ENCODE data around the gene NLGN1.

NLGN1 gene

GRCh38 chr3:173954647-173955046 is 557.1 kb downstream of the NLGN1 start:
- Histone ChIP-seq H3K27me3 (replicated peaks; ENCODE audit: control insufficient read depth, insufficient read depth, low read length) (no peaks in the 10 kb centered on the region), H3K4me3 (replicated peaks; ENCODE audit: low read depth, low read length) (no peak overlapping the region), H3K36me3 (ENCODE audit: control insufficient read depth, insufficient read depth, low read length) (no peaks in the 10 kb centered on the region)
- no peak for DNase-seq (ENCODE audit: extremely low read depth, insufficient read length)
- TF ChIP-seq CTCF (IDR thresholded peaks at IDR 0.05; ENCODE audit: insufficient read depth, low read length, poor library complexity, severe bottlenecking) = no peak

- Histone ChIP-seq H3K36me3 (ENCODE audit: control insufficient read depth, insufficient read depth, low read length) (no peaks in the 10 kb centered on the region), H3K4me3 (replicated peaks; ENCODE audit: low read depth, low read length) (no peak overlapping the region), H3K27me3 (replicated peaks; ENCODE audit: control insufficient read depth, insufficient read depth, low read length) (no peaks in the 10 kb centered on the region)
- no peak for TF ChIP-seq CTCF (IDR thresholded peaks at IDR 0.05; ENCODE audit: insufficient read depth, low read length, poor library complexity, severe bottlenecking)
- no peak for DNase-seq (ENCODE audit: extremely low read depth, insufficient read length)
Observed at GRCh38 chr3:173957646-173958045, 560.1 kb downstream of the NLGN1 start.

- DNase-seq (ENCODE audit: extremely low read depth, insufficient read length) = no peak
- Histone ChIP-seq H3K4me3 (replicated peaks; ENCODE audit: low read depth, low read length) (no peak overlapping the region), H3K36me3 (ENCODE audit: control insufficient read depth, insufficient read depth, low read length) (no peaks in the 10 kb centered on the region), H3K27me3 (replicated peaks; ENCODE audit: control insufficient read depth, insufficient read depth, low read length) (no peaks in the 10 kb centered on the region)
- no peak for TF ChIP-seq CTCF (IDR thresholded peaks at IDR 0.05; ENCODE audit: insufficient read depth, low read length, poor library complexity, severe bottlenecking)
Observed at GRCh38 chr3:173958805-173959204, 561.3 kb downstream of the NLGN1 start.

DNA sequence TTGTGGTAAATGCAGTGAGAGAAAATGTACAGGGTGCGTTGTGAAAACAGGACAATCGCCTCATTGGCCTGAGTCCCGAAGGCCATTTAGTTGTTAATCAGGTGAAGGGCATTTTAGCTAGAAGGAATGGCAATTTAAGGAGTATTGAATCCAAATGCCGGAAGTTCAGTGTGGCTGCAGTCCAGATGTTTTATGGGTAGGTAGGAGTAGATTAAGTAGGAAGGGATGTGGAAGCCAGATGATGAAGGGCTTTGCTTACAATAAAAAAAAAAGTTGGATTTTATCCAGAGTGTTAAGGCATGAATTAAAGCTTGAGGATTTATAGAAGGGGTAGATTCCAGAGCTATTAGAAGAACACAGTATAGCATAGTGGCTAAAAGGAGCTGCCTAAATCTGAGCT is 572.7 kb downstream of the NLGN1 start:
- no peak for DNase-seq (ENCODE audit: extremely low read depth, insufficient read length)
- Histone ChIP-seq H3K27me3 (replicated peaks; ENCODE audit: control insufficient read depth, insufficient read depth, low read length) (no peaks in the 10 kb centered on the region), H3K4me3 (replicated peaks; ENCODE audit: low read depth, low read length) (no peak overlapping the region), H3K36me3 (ENCODE audit: control insufficient read depth, insufficient read depth, low read length) (no peaks in the 10 kb centered on the region)
- TF ChIP-seq CTCF (IDR thresholded peaks at IDR 0.05; ENCODE audit: insufficient read depth, low read length, poor library complexity, severe bottlenecking) = no peak

DNA sequence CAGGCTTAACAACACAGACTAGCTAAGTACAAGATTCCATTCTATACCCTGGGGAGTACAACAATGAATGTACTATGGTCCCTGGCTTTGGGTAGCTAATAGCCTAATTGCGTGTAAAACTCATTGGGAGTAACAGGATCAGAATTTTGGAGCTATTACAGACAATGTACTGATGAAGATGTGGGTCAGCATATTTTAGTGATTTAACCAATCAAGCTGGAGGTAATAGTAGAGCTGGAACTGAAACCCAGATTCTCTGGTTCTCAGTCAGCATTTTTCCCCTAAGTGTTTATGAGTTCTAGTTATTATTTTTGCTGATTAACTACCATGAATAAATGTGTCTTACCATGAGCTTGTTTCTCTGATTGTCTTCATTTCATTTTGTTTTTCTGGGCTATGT is 578.7 kb downstream of the NLGN1 start:
- H3K36me3 ChIP-seq (ENCODE audit: control insufficient read depth, insufficient read depth, low read length) = no peaks in the 10 kb centered on the region
- no peak for TF ChIP-seq CTCF (IDR thresholded peaks at IDR 0.05; ENCODE audit: insufficient read depth, low read length, poor library complexity, severe bottlenecking)
- no peaks in the 10 kb centered on the region for H3K27me3 ChIP-seq (replicated peaks; ENCODE audit: control insufficient read depth, insufficient read depth, low read length)
- DNase-seq (ENCODE audit: extremely low read depth, insufficient read length) = no peak
- no peak overlapping the region for H3K4me3 ChIP-seq (replicated peaks; ENCODE audit: low read depth, low read length)

GRCh38 chr3:173977747-173978146 is 580.2 kb downstream of the NLGN1 start:
- TF ChIP-seq CTCF (IDR thresholded peaks at IDR 0.05; ENCODE audit: insufficient read depth, low read length, poor library complexity, severe bottlenecking) = no peak
- H3K36me3 ChIP-seq (ENCODE audit: control insufficient read depth, insufficient read depth, low read length) = no peaks in the 10 kb centered on the region
- no peaks in the 10 kb centered on the region for H3K27me3 ChIP-seq (replicated peaks; ENCODE audit: control insufficient read depth, insufficient read depth, low read length)
- H3K4me3 ChIP-seq (replicated peaks; ENCODE audit: low read depth, low read length) = no peak overlapping the region
- DNase-seq (ENCODE audit: extremely low read depth, insufficient read length) = no peak

All from GM06990 (cell line).